GM23338 (cell line): ENCODE measurements around the gene KCTD3. TPM values are rescaled to one million over a fixed set of nuclear protein-coding genes. Genes with fewer than 3 reads are reported as not detected.
A peak's percentile ranks its signal among the peaks of the same experiment; 100 is the strongest.

Source experiments
- ATAC-seq: fragments of 200-7000 bp; cut with Tn5 transposase; 3 replicates; pipeline ENCODE4 v1.9.1; 2020
- DNase-seq: peaks from one replicate; pipeline ENCODE4 v3.0.0-alpha.2; 2015; ENCODE audit warnings: low spot score
- H2AFZ ChIP-seq: fragments of 200-600 bp; sonication (generic); 2 replicates; pipeline ENCODE4 v1.8.0; 2016; ENCODE audit warnings: antibody characterized with exemption, mild to moderate bottlenecking, moderate library complexity
- H3F3A ChIP-seq: fragments of 200-600 bp; sonication (generic); replicated peaks from 2 replicates; pipeline ENCODE4 v1.8.0; 2017; ENCODE audit warnings: antibody characterized with exemption, mixed run types, low read depth
- H3K27ac ChIP-seq: fragments of 200-600 bp; sonication (generic); 2 replicates; pipeline ENCODE4 v1.6.1; 2016; ENCODE audit warnings: low read depth
- H3K27me3 ChIP-seq: fragments of 200-600 bp; sonication (generic); 2 replicates; pipeline ENCODE4 v1.8.0; 2016; ENCODE audit warnings: mild to moderate bottlenecking, mixed run types, moderate library complexity; ENCODE audit not compliant: insufficient read depth
- H3K36me3 ChIP-seq: fragments of 200-600 bp; sonication (generic); 2 replicates; pipeline ENCODE4 v1.8.0; 2016; ENCODE audit warnings: mild to moderate bottlenecking; ENCODE audit not compliant: insufficient read depth
- H3K4me1 ChIP-seq: fragments of 200-600 bp; sonication (generic); 2 replicates; pipeline ENCODE4 v1.8.0; 2016; ENCODE audit warnings: mild to moderate bottlenecking, moderate library complexity; ENCODE audit not compliant: insufficient read depth
- H3K4me2 ChIP-seq: fragments of 200-600 bp; sonication (generic); 2 replicates; pipeline ENCODE4 v1.7.1; 2017; ENCODE audit warnings: mixed run types
- H3K4me3 ChIP-seq: fragments of 200-600 bp; sonication (generic); 2 replicates; pipeline ENCODE4 v1.6.1; 2016; ENCODE audit warnings: mixed run types
- H3K79me2 ChIP-seq: fragments of 200-600 bp; sonication (generic); replicated peaks from 2 replicates; pipeline ENCODE4 v1.8.0; 2017; ENCODE audit warnings: mild to moderate bottlenecking; ENCODE audit not compliant: insufficient read depth
- H3K9me2 ChIP-seq: fragments of 200-600 bp; sonication (generic); 2 replicates; pipeline ENCODE4 v1.8.0; 2017; ENCODE audit not compliant: insufficient read depth
- H4K20me1 ChIP-seq: fragments of 200-600 bp; sonication (generic); replicated peaks from 2 replicates; pipeline ENCODE4 v1.8.0; 2017; ENCODE audit warnings: mild to moderate bottlenecking; ENCODE audit not compliant: insufficient read depth
- H3K27ac Mint-ChIP-seq: 2 replicates; pipeline ENCODE4 v1.8.0; 2020; ENCODE audit warnings: inconsistent platforms, mild to moderate bottlenecking, moderate library complexity, mixed read lengths
- H3K27me3 Mint-ChIP-seq: 3 replicates; pipeline ENCODE4 v1.8.0; 2022; ENCODE audit warnings: low read depth, mild to moderate bottlenecking, moderate library complexity, mixed read lengths, inconsistent platforms; ENCODE audit not compliant: insufficient read depth, poor library complexity
- H3K36me3 Mint-ChIP-seq: 3 replicates; pipeline ENCODE4 v1.8.0; 2021; ENCODE audit warnings: low read depth, mild to moderate bottlenecking, inconsistent platforms, moderate library complexity, mixed read lengths
- H3K4me1 Mint-ChIP-seq: 3 replicates; pipeline ENCODE4 v1.8.0; 2020; ENCODE audit warnings: mild to moderate bottlenecking, inconsistent platforms, mixed read lengths
- H3K4me3 Mint-ChIP-seq: 3 replicates; pipeline ENCODE4 v1.8.0; 2021; ENCODE audit warnings: moderate library complexity, mild to moderate bottlenecking, inconsistent platforms, mixed read lengths
- H3K9me3 Mint-ChIP-seq: 3 replicates; pipeline ENCODE4 v1.8.0; 2020; ENCODE audit warnings: moderate library complexity, mild to moderate bottlenecking, inconsistent platforms, mixed read lengths
- CREB1 ChIP-seq: fragments of 250-450 bp; sonication (Bioruptor Pico); IDR thresholded peaks from 2 replicates; pipeline ENCODE4 v1.5.0; 2020; ENCODE audit warnings: low read depth, mild to moderate bottlenecking, moderate library complexity
- CTCF ChIP-seq, 2 experiments: fragments of 200-600 bp in 1 of 2; sonication (generic) in 1 of 2; conservative IDR thresholded peaks; 2 replicates each; pipeline versions ENCODE4 v1.5.1 to v1.6.1; 2016 to 2017; ENCODE audit warnings: antibody characterized with exemption in 2 of 2, low read depth in 2 of 2, mild to moderate bottlenecking in 2 of 2, moderate library complexity in 1 of 2
- EZH2 ChIP-seq: fragments of 200-600 bp; sonication (generic); IDR thresholded peaks from one replicate; pipeline ENCODE4 v1.8.0; 2017; ENCODE audit warnings: antibody characterized with exemption, mild to moderate bottlenecking, low read depth; ENCODE audit not compliant: unreplicated experiment
- EZH2phosphoT487 ChIP-seq: fragments of 200-600 bp; sonication (generic); IDR thresholded peaks from one replicate; pipeline ENCODE4 v1.8.1; 2018; ENCODE audit warnings: antibody characterized with exemption; ENCODE audit not compliant: unreplicated experiment
- NANOG ChIP-seq: IDR thresholded peaks from 2 replicates; pipeline ENCODE4 v1.6.1; 2016; ENCODE audit warnings: antibody characterized with exemption, borderline replicate concordance
- POLR2AphosphoS5 ChIP-seq: IDR thresholded peaks from 2 replicates; pipeline ENCODE4 v1.6.1; 2016; ENCODE audit warnings: antibody characterized with exemption, low read depth
- REST ChIP-seq: IDR thresholded peaks from one replicate; pipeline ENCODE4 v1.6.1; 2018; ENCODE audit warnings: antibody characterized with exemption; ENCODE audit not compliant: unreplicated experiment
- STAT1 ChIP-seq: IDR thresholded peaks from one replicate; pipeline ENCODE4 v1.6.1; 2016; ENCODE audit warnings: antibody characterized with exemption; ENCODE audit not compliant: unreplicated experiment
- ZNF114 ChIP-seq: fragments of 250-450 bp; sonication (Bioruptor Pico); IDR thresholded peaks from 2 replicates; pipeline ENCODE4 v1.5.0; 2020; ENCODE audit warnings: mild to moderate bottlenecking, moderate library complexity
- ZNF331 ChIP-seq: fragments of 250-450 bp; sonication (Bioruptor Pico); IDR thresholded peaks from 2 replicates; pipeline ENCODE4 v1.5.0; 2020; ENCODE audit warnings: low read depth, mild to moderate bottlenecking, moderate library complexity
- ZNF462 ChIP-seq: fragments of 250-450 bp; sonication (Bioruptor Pico); IDR thresholded peaks from 2 replicates; pipeline ENCODE4 v1.5.0; 2020; ENCODE audit warnings: mild to moderate bottlenecking, moderate library complexity
- polyA plus RNA-seq: library from polyadenylated mRNA; unstranded; fragments of >200 nt; fragmentation: Nextera tagmentation; extraction: Ambion mirVana; gene quantifications from 2 replicates; pipeline ENCODE4 v1.2.1, GENCODE V29; 2016
- total RNA-seq: library from RNA; depleted of rRNA; stranded (reverse); fragments of >200 nt; shearing (Covaris generic); gene quantifications from 2 replicates; pipeline ENCODE4 v1.2.3, GENCODE V29; 2014

KCTD3 gene
- total and polyA plus RNA-seq, 2 experiments from 2014 or later = 29.4 to 60.3 TPM

- TF ChIP-seq ZNF462 (no peak), STAT1 (no peak), EZH2 (no peak), CREB1 (CRISPR knock-in tag) (no peak), NANOG (no peak)
Measured at GRCh38 chr1:215661033-215661432, 93.9 kb downstream of the KCTD3 start (continued).

- Histone ChIP-seq H2AFZ (peak overlapping the region; percentile 30; the same call in 1 of the 2 replicates), H3K9me2 (peaks cover 2% of the 10 kb centered on the region), H3K27ac (no peak overlapping the region), H3K79me2 (no peaks in the 10 kb centered on the region), H3K27me3 (no peaks in the 10 kb centered on the region), H3K4me3 (no peak overlapping the region), H3K4me2 (no peak overlapping the region), H4K20me1 (no peaks in the 10 kb centered on the region), H3F3A (no peaks in the 10 kb centered on the region), H3K4me1 (peaks cover 28% of the 10 kb centered on the region), H3K36me3 (no peaks in the 10 kb centered on the region)
- H3K9me3 Mint-ChIP-seq = no peaks in the 10 kb centered on the region
- no peaks in the 10 kb centered on the region for H3K36me3 Mint-ChIP-seq
- ATAC-seq = no peak; the same call in 2 of the 3 replicates
- DNase-seq = no peak
- no peak overlapping the region for H3K4me3 Mint-ChIP-seq
- H3K27me3 Mint-ChIP-seq = peaks cover 4% of the 10 kb centered on the region
- H3K27ac Mint-ChIP-seq = no peak overlapping the region
- H3K4me1 Mint-ChIP-seq = peaks cover 44% of the 10 kb centered on the region
- TF ChIP-seq ZNF331 (CRISPR knock-in tag) = no peak
- TF ChIP-seq EZH2phosphoT487 = no peak
- no peak for TF ChIP-seq REST
- TF ChIP-seq POLR2AphosphoS5 = no peak
- TF ChIP-seq ZNF114 (CRISPR knock-in tag) = no peak
- TF ChIP-seq CREB1 (CRISPR knock-in tag) = no peak
- no peak for TF ChIP-seq STAT1
- no peak for TF ChIP-seq EZH2
- TF ChIP-seq CTCF (conservative IDR thresholded peaks at IDR 0.05; ENCODE audit: low read depth in 2 of 2) = no peak
Measured at GRCh38 chr1:215665215-215665614, 98.1 kb downstream of the KCTD3 start.
